Stomach smooth muscle (tissue), 2 donors: ENCODE measurements around the gene HIF1A.
"Not testable (repeated sequence)": the region's sequence is repeated elsewhere in the genome, so short reads cannot be mapped to it uniquely, and the experiment has no call there.

Experiments
- H3K27ac ChIP-seq: one replicate; pipeline ENCODE4 v1.7.0; 2013; ENCODE audit warnings: mild to moderate bottlenecking, low read length, inconsistent platforms
- H3K27me3 ChIP-seq, 2 donors: one replicate each; pipeline ENCODE4 v1.7.0; 2013; ENCODE audit warnings: low read length in 2 of 2; ENCODE audit not compliant: insufficient read depth in 2 of 2, control insufficient read depth in 1 of 2
- H3K36me3 ChIP-seq, 2 donors: one replicate each; pipeline ENCODE4 v1.7.0; 2013; ENCODE audit warnings: low read length in 2 of 2; ENCODE audit not compliant: control insufficient read depth in 2 of 2, insufficient read depth in 2 of 2
- H3K4me1 ChIP-seq: one replicate; pipeline ENCODE4 v1.7.0; 2013; ENCODE audit warnings: low read length; ENCODE audit not compliant: control insufficient read depth, insufficient read depth
- H3K4me3 ChIP-seq, 2 donors: one replicate each; pipeline ENCODE4 v1.7.0; 2013; ENCODE audit warnings: low read length in 2 of 2
- H3K9ac ChIP-seq, 2 donors: one replicate each; pipeline ENCODE4 v1.7.0; 2013; ENCODE audit warnings: low read length in 2 of 2, mild to moderate bottlenecking in 1 of 2
- H3K9me3 ChIP-seq, 2 donors: one replicate each; pipeline ENCODE4 v1.7.0; 2013; ENCODE audit warnings: low read length in 2 of 2; ENCODE audit not compliant: control insufficient read depth in 2 of 2
- donor health status: healthy.
- donor health status: Pancreatic carcinoma.

Gene HIF1A

GRCh38 chr14:61749264-61749663, 54.0 kb downstream of the HIF1A start:
- no peaks in the 10 kb centered on the region for H3K4me1 ChIP-seq
- no peak overlapping the region for H3K27ac ChIP-seq
- no peaks in the 10 kb centered on the region for H3K27me3 ChIP-seq
- no peak overlapping the region for H3K9ac ChIP-seq
- no peak overlapping the region for H3K4me3 ChIP-seq
- H3K9me3 ChIP-seq = no peaks in the 10 kb centered on the region
- H3K36me3 ChIP-seq = peaks cover 3 to 11% of the 10 kb centered on the region in 2 donors

- Histone ChIP-seq H3K27ac (no peak overlapping the region), H3K36me3 (peaks cover 3 to 8% of the 10 kb centered on the region in 2 donors), H3K4me3 (peak overlapping the region; percentile 16 to 35), H3K9ac (peak overlapping the region in 1 of 2 donors; percentile 73), H3K27me3 (no peaks in the 10 kb centered on the region), H3K4me1 (no peaks in the 10 kb centered on the region), H3K9me3 (no peaks in the 10 kb centered on the region)
Observed at GRCh38 chr14:61749867-61750266, 54.6 kb downstream of the HIF1A start.

GRCh38 chr14:61750708-61751474, 55.6 kb downstream of the HIF1A start:
- Histone ChIP-seq H3K9ac (peak overlapping the region; percentile 73), H3K9me3 (no peaks in the 10 kb centered on the region), H3K4me3 (peak overlapping the region; percentile 80 to 84), H3K4me1 (no peaks in the 10 kb centered on the region), H3K27ac (peak overlapping the region; percentile 53), H3K36me3 (peaks cover 2 to 3% of the 10 kb centered on the region in 2 donors), H3K27me3 (no peaks in the 10 kb centered on the region)

- H3K27ac ChIP-seq = peak overlapping the region; percentile 53
- peaks cover under 1 to 3% of the 10 kb centered on the region in 2 donors for H3K36me3 ChIP-seq
- no peaks in the 10 kb centered on the region for H3K4me1 ChIP-seq
- H3K9ac ChIP-seq = peak overlapping the region; percentile 73
- H3K4me3 ChIP-seq = peak overlapping the region; percentile 80 to 84
- H3K9me3 ChIP-seq = no peaks in the 10 kb centered on the region
- no peaks in the 10 kb centered on the region for H3K27me3 ChIP-seq
Observed at GRCh38 chr14:61751475-61751989, 56.2 kb downstream of the HIF1A start.

GRCh38 chr14:61752626-61753025, 57.3 kb downstream of the HIF1A start:
- no peak overlapping the region for H3K4me3 ChIP-seq
- no peaks in the 10 kb centered on the region for H3K9me3 ChIP-seq
- no peak overlapping the region for H3K9ac ChIP-seq
- no peaks in the 10 kb centered on the region for H3K27me3 ChIP-seq
- H3K36me3 ChIP-seq = no peaks in the 10 kb centered on the region
- no peaks in the 10 kb centered on the region for H3K4me1 ChIP-seq
- no peak overlapping the region for H3K27ac ChIP-seq

- H3K27ac ChIP-seq = no peak overlapping the region
- no peak overlapping the region for H3K9ac ChIP-seq
- no peaks in the 10 kb centered on the region for H3K9me3 ChIP-seq
- no peaks in the 10 kb centered on the region for H3K4me1 ChIP-seq
- H3K36me3 ChIP-seq = no peaks in the 10 kb centered on the region
- no peak overlapping the region for H3K4me3 ChIP-seq
- no peaks in the 10 kb centered on the region for H3K27me3 ChIP-seq
Observed at GRCh38 chr14:61753631-61754030, 58.3 kb downstream of the HIF1A start.

GRCh38 chr14:61754627-61755381, 59.5 kb downstream of the HIF1A start:
- Histone ChIP-seq H3K4me3 (no peak overlapping the region), H3K27me3 (no peaks in the 10 kb centered on the region), H3K27ac (no peak overlapping the region), H3K36me3 (no peaks in the 10 kb centered on the region), H3K4me1 (no peaks in the 10 kb centered on the region), H3K9ac (no peak overlapping the region), H3K9me3 (no peaks in the 10 kb centered on the region)

GRCh38 chr14:61755382-61755742, 60.0 kb downstream of the HIF1A start:
- not testable (repeated sequence) for H3K4me3 ChIP-seq, H3K36me3 ChIP-seq, H3K27me3 ChIP-seq, H3K4me1 ChIP-seq, H3K9ac ChIP-seq, H3K27ac ChIP-seq, H3K9me3 ChIP-seq

- Histone ChIP-seq H3K36me3 (no peaks in the 10 kb centered on the region), H3K9ac (no peak overlapping the region), H3K4me1 (no peaks in the 10 kb centered on the region), H3K27me3 (no peaks in the 10 kb centered on the region), H3K9me3 (no peaks in the 10 kb centered on the region), H3K4me3 (no peak overlapping the region), H3K27ac (no peak overlapping the region)
Observed at GRCh38 chr14:61756135-61756534, 60.8 kb downstream of the HIF1A start.

- peaks cover 16% of the 10 kb centered on the region for H3K4me1 ChIP-seq
- no peaks in the 10 kb centered on the region for H3K9me3 ChIP-seq
- no peaks in the 10 kb centered on the region for H3K27me3 ChIP-seq
- no peak overlapping the region for H3K9ac ChIP-seq
- H3K4me3 ChIP-seq = no peak overlapping the region
- H3K36me3 ChIP-seq = no peaks in the 10 kb centered on the region
- H3K27ac ChIP-seq = no peak overlapping the region
Observed at GRCh38 chr14:61759878-61760277, 64.6 kb downstream of the HIF1A start.

GRCh38 chr14:61761557-61761956, 66.2 kb downstream of the HIF1A start:
- Histone ChIP-seq H3K4me1 (peaks cover 16% of the 10 kb centered on the region), H3K36me3 (no peaks in the 10 kb centered on the region), H3K27ac (peak overlapping the region; percentile 99), H3K9me3 (no peaks in the 10 kb centered on the region), H3K9ac (peak overlapping the region; percentile 63 to 87), H3K4me3 (peak overlapping the region; percentile 74 to 99), H3K27me3 (no peaks in the 10 kb centered on the region)
